Epithelial cell of proximal tubule (primary cell): ENCODE measurements around the gene NSD1. TPM values are rescaled to one million over a fixed set of nuclear protein-coding genes. Genes with fewer than 3 reads are reported as not detected.

Experiments
- DNase-seq: peaks from one replicate; pipeline ENCODE4 v3.0.0-alpha.2; 2011; ENCODE audit warnings: low read depth
- H3K4me3 ChIP-seq: 2 replicates; pipeline ENCODE4 v1.5.1; 2011; ENCODE audit warnings: low read depth, mild to moderate bottlenecking, low read length
- total RNA-seq: library from RNA; depleted of rRNA; stranded (reverse); fragments of >200 nt; gene quantifications from 2 replicates; pipeline ENCODE4 v1.2.3, GENCODE V29; 2015
- TF ChIP-seq, protein P1 (sequence below): conservative IDR thresholded peaks from 2 replicates; pipeline ENCODE4 v1.5.1; 2012; ENCODE audit warnings: low read depth, mild to moderate bottlenecking, low read length

Gene NSD1
- total RNA-seq, 1 donor from 2014 or later = 30.6 TPM

DNA sequence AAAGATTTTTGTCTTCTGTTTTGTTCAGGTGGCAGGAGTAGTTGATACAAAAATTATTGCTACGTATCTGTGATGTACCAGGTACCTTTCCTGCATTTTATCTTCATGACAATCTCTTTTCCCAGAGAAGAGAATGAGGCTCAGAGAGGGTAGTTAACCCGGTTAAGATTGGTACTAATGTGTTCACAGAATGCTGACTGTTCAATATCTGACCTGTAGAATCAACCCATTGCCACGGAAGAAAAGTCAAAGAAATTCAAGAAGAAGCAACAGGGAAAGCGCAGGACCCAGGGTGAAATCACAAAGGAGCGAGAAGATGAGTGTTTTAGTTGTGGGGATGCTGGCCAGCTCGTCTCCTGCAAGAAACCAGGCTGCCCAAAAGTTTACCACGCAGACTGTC is 158.2 kb downstream of the NSD1 start:
- DNase-seq = no peak
- no peak overlapping the region for H3K4me3 ChIP-seq
- TF ChIP-seq, protein P1, sequence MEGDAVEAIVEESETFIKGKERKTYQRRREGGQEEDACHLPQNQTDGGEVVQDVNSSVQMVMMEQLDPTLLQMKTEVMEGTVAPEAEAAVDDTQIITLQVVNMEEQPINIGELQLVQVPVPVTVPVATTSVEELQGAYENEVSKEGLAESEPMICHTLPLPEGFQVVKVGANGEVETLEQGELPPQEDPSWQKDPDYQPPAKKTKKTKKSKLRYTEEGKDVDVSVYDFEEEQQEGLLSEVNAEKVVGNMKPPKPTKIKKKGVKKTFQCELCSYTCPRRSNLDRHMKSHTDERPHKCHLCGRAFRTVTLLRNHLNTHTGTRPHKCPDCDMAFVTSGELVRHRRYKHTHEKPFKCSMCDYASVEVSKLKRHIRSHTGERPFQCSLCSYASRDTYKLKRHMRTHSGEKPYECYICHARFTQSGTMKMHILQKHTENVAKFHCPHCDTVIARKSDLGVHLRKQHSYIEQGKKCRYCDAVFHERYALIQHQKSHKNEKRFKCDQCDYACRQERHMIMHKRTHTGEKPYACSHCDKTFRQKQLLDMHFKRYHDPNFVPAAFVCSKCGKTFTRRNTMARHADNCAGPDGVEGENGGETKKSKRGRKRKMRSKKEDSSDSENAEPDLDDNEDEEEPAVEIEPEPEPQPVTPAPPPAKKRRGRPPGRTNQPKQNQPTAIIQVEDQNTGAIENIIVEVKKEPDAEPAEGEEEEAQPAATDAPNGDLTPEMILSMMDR = no peak

DNA sequence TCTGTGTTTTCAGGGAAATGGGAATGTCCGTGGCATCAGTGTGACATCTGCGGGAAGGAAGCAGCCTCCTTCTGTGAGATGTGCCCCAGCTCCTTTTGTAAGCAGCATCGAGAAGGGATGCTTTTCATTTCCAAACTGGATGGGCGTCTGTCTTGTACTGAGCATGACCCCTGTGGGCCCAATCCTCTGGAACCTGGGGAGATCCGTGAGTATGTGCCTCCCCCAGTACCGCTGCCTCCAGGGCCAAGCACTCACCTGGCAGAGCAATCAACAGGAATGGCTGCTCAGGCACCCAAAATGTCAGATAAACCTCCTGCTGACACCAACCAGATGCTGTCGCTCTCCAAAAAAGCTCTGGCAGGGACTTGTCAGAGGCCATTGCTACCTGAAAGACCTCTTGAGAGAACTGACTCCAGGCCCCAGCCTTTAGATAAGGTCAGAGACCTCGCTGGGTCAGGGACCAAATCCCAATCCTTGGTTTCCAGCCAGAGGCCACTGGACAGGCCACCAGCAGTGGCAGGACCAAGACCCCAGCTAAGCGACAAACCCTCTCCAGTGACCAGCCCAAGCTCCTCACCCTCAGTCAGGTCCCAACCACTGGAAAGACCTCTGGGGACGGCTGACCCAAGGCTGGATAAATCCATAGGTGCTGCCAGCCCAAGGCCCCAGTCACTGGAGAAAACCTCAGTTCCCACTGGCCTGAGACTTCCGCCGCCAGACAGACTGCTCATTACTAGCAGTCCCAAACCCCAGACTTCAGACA is 160.4 kb downstream of the NSD1 start:
- no peak for DNase-seq
- TF ChIP-seq, protein P1 = no peak
- no peak overlapping the region for H3K4me3 ChIP-seq

DNA sequence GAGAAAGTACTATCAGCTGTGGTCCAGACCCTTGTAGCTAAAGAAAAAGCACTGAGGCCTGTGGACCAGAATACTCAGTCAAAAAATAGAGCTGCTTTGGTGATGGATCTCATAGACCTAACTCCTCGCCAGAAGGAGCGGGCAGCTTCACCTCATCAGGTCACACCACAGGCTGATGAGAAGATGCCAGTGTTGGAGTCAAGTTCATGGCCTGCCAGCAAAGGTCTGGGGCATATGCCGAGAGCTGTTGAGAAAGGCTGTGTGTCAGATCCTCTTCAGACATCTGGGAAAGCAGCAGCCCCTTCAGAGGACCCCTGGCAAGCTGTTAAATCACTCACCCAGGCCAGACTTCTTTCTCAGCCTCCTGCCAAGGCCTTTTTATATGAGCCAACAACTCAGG is 161.1 kb downstream of the NSD1 start:
- TF ChIP-seq, protein P1 = no peak
- DNase-seq = no peak
- no peak overlapping the region for H3K4me3 ChIP-seq

DNA sequence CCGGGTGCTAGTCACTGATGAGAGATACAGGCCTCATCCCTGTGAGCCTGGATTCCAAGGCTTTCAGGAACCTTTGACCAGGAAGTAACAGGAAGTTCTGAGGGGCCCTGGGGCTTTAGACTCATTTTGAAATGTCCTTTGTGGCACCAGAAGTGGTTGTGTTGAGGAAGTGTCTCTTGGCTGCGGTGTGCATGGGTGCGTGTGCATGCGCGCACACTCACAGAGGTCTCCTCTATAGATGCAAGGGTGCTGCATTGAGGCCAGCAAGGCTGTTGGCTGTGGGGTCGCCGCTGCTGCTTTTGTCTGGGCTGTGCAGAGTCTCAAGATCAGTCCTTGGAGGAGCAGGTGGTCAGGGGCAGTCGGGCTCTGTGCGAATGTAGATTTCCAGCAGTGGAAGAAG is 162.4 kb downstream of the NSD1 start:
- no peak for DNase-seq
- H3K4me3 ChIP-seq = no peak overlapping the region
- TF ChIP-seq, protein P1 = no peak

DNA sequence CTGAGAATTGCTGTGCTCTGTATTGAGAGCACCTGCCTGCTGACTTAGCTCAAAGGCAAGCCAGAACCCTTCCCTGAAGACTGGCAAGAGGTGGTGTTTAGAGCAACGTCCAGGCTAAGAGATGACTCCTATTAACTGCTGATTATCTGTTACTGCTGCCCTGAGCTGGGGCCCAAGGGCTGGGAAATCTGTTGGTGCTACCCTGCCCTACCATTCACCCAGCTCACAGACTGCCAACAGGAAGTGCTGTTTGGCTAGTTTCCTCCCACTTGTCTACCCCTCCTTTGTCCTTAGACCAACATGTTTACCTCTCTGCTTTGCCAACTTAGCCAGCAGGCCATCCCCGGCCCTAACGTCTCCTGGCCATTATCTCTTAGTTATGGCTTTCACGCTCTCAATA is 163.0 kb downstream of the NSD1 start:
- no peak overlapping the region for H3K4me3 ChIP-seq
- TF ChIP-seq, protein P1 = no peak
- no peak for DNase-seq

DNA sequence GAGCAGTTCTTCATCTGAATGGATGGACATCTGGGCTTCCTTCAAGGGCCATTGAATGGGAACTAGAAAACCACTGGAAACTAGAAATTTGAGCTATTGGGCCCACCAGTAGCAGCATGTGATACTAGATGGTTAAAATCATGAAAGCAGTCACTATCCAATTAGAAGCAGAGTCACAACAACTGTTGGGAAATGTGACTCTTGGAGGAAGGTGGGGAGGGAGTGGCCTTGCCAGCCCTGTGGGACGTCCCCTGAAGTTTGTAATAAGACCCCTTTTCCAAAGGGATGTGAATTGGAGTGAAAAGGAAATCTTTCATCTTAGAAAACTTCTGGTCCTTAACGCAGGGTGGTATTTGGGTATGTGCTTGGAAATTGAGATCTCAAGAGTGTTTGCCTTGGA is 164.3 kb downstream of the NSD1 start:
- no peak for DNase-seq

More for the DNA sequence above, 164.3 kb downstream of the NSD1 start:
- no peak overlapping the region for H3K4me3 ChIP-seq
- TF ChIP-seq, protein P1 = no peak
